Activated T-helper 2 cell treated with anti-CD3 and anti-CD28 coated beads, Interferon-gamma antibody, Interleukin-2, Interleukin-4, amounts not matched to agents 10 μg/mL and 5 μg/mL and 100 μg/mL, durations not matched to agents 14 hours and 24 hours and 36 hours (primary cell): ENCODE data around the gene ASIC1. TPM values are rescaled to one million over a fixed set of nuclear protein-coding genes. Genes with fewer than 3 reads are reported as not detected.
A peak's percentile ranks its signal among the peaks of the same experiment; 100 is the strongest.

Source experiments
- DNase-seq: peaks from one replicate; pipeline ENCODE4 v3.0.0; 2021; ENCODE audit warnings: low spot score
- H3K27ac Mint-ChIP-seq: one replicate; pipeline ENCODE4 v1.8.0; 2021; ENCODE audit warnings: mixed read lengths
- H3K27me3 Mint-ChIP-seq: one replicate; pipeline ENCODE4 v1.8.0; 2021; ENCODE audit warnings: low read depth, mixed read lengths
- H3K36me3 Mint-ChIP-seq: one replicate; pipeline ENCODE4 v1.8.0; 2021; ENCODE audit warnings: low read depth, mixed read lengths
- H3K4me1 Mint-ChIP-seq: one replicate; pipeline ENCODE4 v1.8.0; 2021; ENCODE audit warnings: low read depth, mixed read lengths
- H3K4me3 Mint-ChIP-seq: one replicate; pipeline ENCODE4 v1.8.0; 2021; ENCODE audit warnings: low read depth, mild to moderate bottlenecking, moderate library complexity, mixed read lengths
- H3K9me3 Mint-ChIP-seq: one replicate; pipeline ENCODE4 v1.8.0; 2021; ENCODE audit warnings: mixed read lengths
- intact Hi-C: fragments of 100-400 bp; cut with micrococcal nuclease; formaldehyde crosslinking; loops from one replicate; pipeline ENCODE4 v1.15.1; 2023
- total RNA-seq: library from RNA; stranded (reverse); gene quantifications from 2 replicates; pipeline ENCODE4 v1.2.3, GENCODE V29; 2022

ASIC1 gene
- total RNA-seq, 1 donor from 2014 or later, result 20.7 TPM

- no peaks in the 10 kb centered on the region for H3K36me3 Mint-ChIP-seq
- no peak for DNase-seq
- peaks cover 2% of the 10 kb centered on the region for H3K27me3 Mint-ChIP-seq
- H3K4me1 Mint-ChIP-seq, result peaks cover 36% of the 10 kb centered on the region
- H3K9me3 Mint-ChIP-seq, result no peaks in the 10 kb centered on the region
- intact Hi-C loops, result loop anchor here (1.0 kb wide), 1 partner anchor 19 kb away; the partner anchor contains the start of gene RACGAP1
- no peak overlapping the region for H3K4me3 Mint-ChIP-seq
- H3K27ac Mint-ChIP-seq, result peak overlapping the region; percentile 79
Measured at GRCh38 chr12:50043854-50044253, 13.5 kb upstream of the ASIC1 start.

GRCh38 chr12:50047693-50048250 is 9.6 kb upstream of the ASIC1 start:
- intact Hi-C loops, result no loop called here
- no peak for DNase-seq
- Mint-ChIP-seq H3K4me3 (no peak overlapping the region), H3K27ac (no peak overlapping the region), H3K27me3 (peaks cover 33% of the 10 kb centered on the region), H3K9me3 (no peaks in the 10 kb centered on the region), H3K36me3 (no peaks in the 10 kb centered on the region), H3K4me1 (peaks cover 18% of the 10 kb centered on the region)

- no peak overlapping the region for H3K4me3 Mint-ChIP-seq
- no peaks in the 10 kb centered on the region for H3K36me3 Mint-ChIP-seq
- H3K9me3 Mint-ChIP-seq, result no peaks in the 10 kb centered on the region
- no peak overlapping the region for H3K27ac Mint-ChIP-seq
- peaks cover 38% of the 10 kb centered on the region for H3K27me3 Mint-ChIP-seq
- intact Hi-C loops, result no loop called here
- DNase-seq, result no peak
- peaks cover 4% of the 10 kb centered on the region for H3K4me1 Mint-ChIP-seq
Measured at GRCh38 chr12:50049254-50050118, 7.9 kb upstream of the ASIC1 start.

- no peak for DNase-seq
- Mint-ChIP-seq H3K4me3 (no peak overlapping the region), H3K4me1 (peaks cover 1% of the 10 kb centered on the region), H3K36me3 (no peaks in the 10 kb centered on the region), H3K9me3 (no peaks in the 10 kb centered on the region), H3K27ac (no peak overlapping the region), H3K27me3 (peaks cover 38% of the 10 kb centered on the region)
- intact Hi-C loops, result no loop called here
Measured at GRCh38 chr12:50050119-50050385, 7.3 kb upstream of the ASIC1 start.

- Mint-ChIP-seq H3K36me3 (no peaks in the 10 kb centered on the region), H3K27me3 (peaks cover 38% of the 10 kb centered on the region), H3K27ac (no peak overlapping the region), H3K4me1 (peaks cover 2% of the 10 kb centered on the region), H3K4me3 (no peak overlapping the region), H3K9me3 (no peaks in the 10 kb centered on the region)
- no peak for DNase-seq
- intact Hi-C loops, result no loop called here
Measured at GRCh38 chr12:50050410-50051098, 6.8 kb upstream of the ASIC1 start.

- Mint-ChIP-seq H3K27ac (no peak overlapping the region), H3K4me3 (no peak overlapping the region), H3K9me3 (no peaks in the 10 kb centered on the region), H3K4me1 (peaks cover 9% of the 10 kb centered on the region), H3K27me3 (peaks cover 42% of the 10 kb centered on the region), H3K36me3 (no peaks in the 10 kb centered on the region)
- DNase-seq, result no peak
- intact Hi-C loops, result no loop called here
Measured at GRCh38 chr12:50051101-50051806, 6.1 kb upstream of the ASIC1 start.

GRCh38 chr12:50052544-50052943 is 4.9 kb upstream of the ASIC1 start:
- no peak for DNase-seq
- H3K27me3 Mint-ChIP-seq, result peaks cover 52% of the 10 kb centered on the region
- intact Hi-C loops, result no loop called here
- H3K36me3 Mint-ChIP-seq, result no peaks in the 10 kb centered on the region
- no peak overlapping the region for H3K4me3 Mint-ChIP-seq
- peaks cover 17% of the 10 kb centered on the region for H3K4me1 Mint-ChIP-seq
- H3K27ac Mint-ChIP-seq, result no peak overlapping the region
- no peaks in the 10 kb centered on the region for H3K9me3 Mint-ChIP-seq

- DNase-seq, result no peak
- intact Hi-C loops, result no loop called here
- Mint-ChIP-seq H3K27me3 (peaks cover 52% of the 10 kb centered on the region), H3K4me3 (no peak overlapping the region), H3K9me3 (no peaks in the 10 kb centered on the region), H3K36me3 (no peaks in the 10 kb centered on the region), H3K4me1 (peaks cover 17% of the 10 kb centered on the region), H3K27ac (no peak overlapping the region)
Measured at GRCh38 chr12:50052964-50053363, 4.4 kb upstream of the ASIC1 start.

GRCh38 chr12:50053583-50053982 is 3.8 kb upstream of the ASIC1 start:
- Mint-ChIP-seq H3K4me3 (no peak overlapping the region), H3K27me3 (peaks cover 52% of the 10 kb centered on the region), H3K36me3 (no peaks in the 10 kb centered on the region), H3K27ac (no peak overlapping the region), H3K9me3 (no peaks in the 10 kb centered on the region), H3K4me1 (peaks cover 17% of the 10 kb centered on the region)
- DNase-seq, result no peak
- intact Hi-C loops, result no loop called here

- Mint-ChIP-seq H3K9me3 (no peaks in the 10 kb centered on the region), H3K27me3 (peaks cover 34% of the 10 kb centered on the region), H3K36me3 (peaks cover 10% of the 10 kb centered on the region), H3K4me3 (peak overlapping the region; percentile 89), H3K4me1 (peaks cover 33% of the 10 kb centered on the region), H3K27ac (peak overlapping the region; percentile 25)
- intact Hi-C loops, result loop anchor here (1.0 kb wide), 3 partner anchors 17 to 189 kb away; no protein-coding TSS in a partner anchor
- peak; percentile 49 for DNase-seq
Measured at GRCh38 chr12:50055831-50056638, 1.4 kb upstream of the ASIC1 start.

- Mint-ChIP-seq H3K27ac (no peak overlapping the region), H3K36me3 (peaks cover 14% of the 10 kb centered on the region), H3K4me3 (peak overlapping the region; percentile 89), H3K27me3 (peaks cover 30% of the 10 kb centered on the region), H3K9me3 (no peaks in the 10 kb centered on the region), H3K4me1 (peaks cover 34% of the 10 kb centered on the region)
- intact Hi-C loops, result loop anchor here (1.0 kb wide), 3 partner anchors 17 to 189 kb away; no protein-coding TSS in a partner anchor
- DNase-seq, result no peak
Measured at GRCh38 chr12:50056639-50056976, 788 bp upstream of the ASIC1 start.
